Measurements from ENCODE around the gene REV3L.

DNA sequence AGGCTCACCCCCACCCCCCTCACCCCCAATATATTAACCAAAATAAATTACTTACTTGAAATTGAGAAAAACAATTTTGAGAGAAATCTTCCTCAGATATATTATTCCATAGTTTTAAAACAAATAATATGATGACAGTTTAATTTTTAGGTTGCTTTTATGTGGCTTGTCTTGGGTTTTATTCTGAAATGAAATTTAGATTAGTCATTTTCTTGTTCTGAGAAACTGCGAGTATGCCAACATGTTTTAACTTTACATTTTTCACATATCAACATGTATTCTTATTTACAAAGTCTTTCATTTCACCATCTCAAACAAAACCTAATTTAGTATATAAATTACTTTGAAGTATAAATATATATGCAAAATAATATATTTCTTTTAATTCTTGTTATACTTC, 11.1 kb downstream of the REV3L start:
- TF ChIP-seq, protein P1, sequence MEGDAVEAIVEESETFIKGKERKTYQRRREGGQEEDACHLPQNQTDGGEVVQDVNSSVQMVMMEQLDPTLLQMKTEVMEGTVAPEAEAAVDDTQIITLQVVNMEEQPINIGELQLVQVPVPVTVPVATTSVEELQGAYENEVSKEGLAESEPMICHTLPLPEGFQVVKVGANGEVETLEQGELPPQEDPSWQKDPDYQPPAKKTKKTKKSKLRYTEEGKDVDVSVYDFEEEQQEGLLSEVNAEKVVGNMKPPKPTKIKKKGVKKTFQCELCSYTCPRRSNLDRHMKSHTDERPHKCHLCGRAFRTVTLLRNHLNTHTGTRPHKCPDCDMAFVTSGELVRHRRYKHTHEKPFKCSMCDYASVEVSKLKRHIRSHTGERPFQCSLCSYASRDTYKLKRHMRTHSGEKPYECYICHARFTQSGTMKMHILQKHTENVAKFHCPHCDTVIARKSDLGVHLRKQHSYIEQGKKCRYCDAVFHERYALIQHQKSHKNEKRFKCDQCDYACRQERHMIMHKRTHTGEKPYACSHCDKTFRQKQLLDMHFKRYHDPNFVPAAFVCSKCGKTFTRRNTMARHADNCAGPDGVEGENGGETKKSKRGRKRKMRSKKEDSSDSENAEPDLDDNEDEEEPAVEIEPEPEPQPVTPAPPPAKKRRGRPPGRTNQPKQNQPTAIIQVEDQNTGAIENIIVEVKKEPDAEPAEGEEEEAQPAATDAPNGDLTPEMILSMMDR (conservative IDR thresholded peaks at IDR 0.05; ENCODE audit: low read depth, low read length): no peak
- TF ChIP-seq EZH2 (IDR thresholded peaks at IDR 0.05; ENCODE audit: low read length, unreplicated experiment): no peak

Data from PC-3 (cell line).